Jurkat, Clone E6-1 (cell line): ENCODE results near the gene ZNF337.
"Not testable (repeated sequence)": the region's sequence is repeated elsewhere in the genome, so short reads cannot be mapped to it uniquely, and the experiment has no call there.

ENCODE experiments used
- DNase-seq: peaks from one replicate; pipeline ENCODE4 v3.0.0-alpha.2; 2011; ENCODE audit warnings: low read depth, low spot score
- H3K4me3 ChIP-seq: 2 replicates; pipeline ENCODE4 v1.5.1; 2011; ENCODE audit warnings: mild to moderate bottlenecking, low read length, control low read depth, moderate library complexity

The ZNF337 gene

DNA sequence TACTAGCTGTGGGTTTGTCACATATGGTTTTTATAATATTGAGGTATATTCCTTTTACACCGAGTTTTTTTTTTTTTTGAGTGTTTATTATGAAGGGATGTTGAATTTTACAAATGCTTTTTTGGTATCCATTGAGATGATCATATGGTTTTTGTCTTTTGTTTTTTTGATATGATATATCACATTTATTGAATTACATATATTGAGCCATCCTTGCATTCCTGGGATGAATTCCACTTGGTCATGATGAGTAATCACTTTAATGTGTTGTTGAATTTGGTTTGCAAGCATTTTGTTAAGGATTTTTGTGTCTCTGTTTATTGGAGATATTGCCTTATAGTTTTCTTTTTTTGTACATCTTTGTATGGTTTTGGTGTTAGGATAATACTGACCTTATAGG, 3.3 kb upstream of the ZNF337 start:
- DNase-seq = no peak
- no peak overlapping the region for H3K4me3 ChIP-seq

DNA sequence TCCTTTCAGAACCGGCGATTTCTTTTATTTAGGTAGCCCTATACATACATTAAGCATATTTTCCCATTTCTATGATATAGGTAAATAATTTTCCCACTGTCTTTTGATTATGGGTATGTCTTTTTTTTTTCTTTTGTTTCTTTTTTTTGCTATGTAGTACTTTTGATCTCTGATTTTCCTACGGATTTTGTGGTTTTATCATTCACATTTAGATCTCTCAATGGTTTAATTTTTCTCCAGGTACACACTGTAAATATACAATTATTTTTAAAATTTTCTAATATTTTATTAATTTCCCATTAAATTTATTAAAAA, 436 bp upstream of the ZNF337 start:
- DNase-seq = no peak
- peak overlapping the region; percentile 73 for H3K4me3 ChIP-seq

GRCh38 chr20:25695532-25696370, 902 bp downstream of the ZNF337 start:
- peak overlapping the region; percentile 73 for H3K4me3 ChIP-seq
- no peak for DNase-seq

DNA sequence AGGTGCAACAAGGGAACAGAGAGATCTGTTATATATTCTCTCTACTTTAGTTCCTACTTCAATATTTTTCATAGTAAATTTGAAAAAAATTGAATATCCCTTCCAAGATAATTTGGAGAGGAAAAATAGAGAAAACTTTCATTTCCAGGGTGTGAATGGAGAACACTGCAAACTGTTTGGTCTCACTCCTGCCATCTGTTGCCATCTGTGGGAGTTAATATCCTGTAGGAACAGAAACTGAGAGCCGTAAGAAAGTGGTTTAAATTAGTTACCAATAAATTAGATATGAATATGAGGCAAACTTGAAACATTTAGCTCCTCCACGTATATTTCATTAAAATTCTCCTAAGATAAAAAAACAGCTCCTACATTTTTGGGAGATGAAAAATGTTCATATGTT, 4.2 kb downstream of the ZNF337 start:
- no peak overlapping the region for H3K4me3 ChIP-seq
- no peak for DNase-seq

DNA sequence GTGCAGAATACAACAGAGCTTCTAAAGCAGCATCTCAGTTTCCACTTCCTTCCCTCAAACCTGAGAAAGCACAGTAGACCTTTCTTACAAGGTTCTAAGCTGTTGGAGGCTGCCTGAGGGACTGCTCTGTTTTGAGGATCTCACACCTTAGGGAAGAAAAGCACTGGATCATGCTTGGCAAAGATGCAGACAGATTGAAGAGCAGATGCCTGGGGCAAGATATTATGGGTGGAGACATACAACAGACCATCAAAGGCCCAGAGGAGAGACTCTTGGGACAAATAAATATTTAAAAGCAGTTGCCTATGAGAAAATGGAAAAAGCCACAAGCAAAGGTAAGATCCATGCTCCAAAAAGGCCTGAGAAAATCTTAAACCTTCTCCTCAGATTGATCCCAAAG, 6.2 kb downstream of the ZNF337 start:
- H3K4me3 ChIP-seq = no peak overlapping the region
- no peak for DNase-seq

GRCh38 chr20:25686081-25687067, 10.3 kb downstream of the ZNF337 start:
- H3K4me3 ChIP-seq = no peak overlapping the region
- peak; percentile 82 for DNase-seq

GRCh38 chr20:25685276-25686080, 11.2 kb downstream of the ZNF337 start:
- DNase-seq = peak; percentile 54
- no peak overlapping the region for H3K4me3 ChIP-seq

GRCh38 chr20:25683826-25684225, 12.8 kb downstream of the ZNF337 start:
- H3K4me3 ChIP-seq, DNase-seq: not testable (repeated sequence)

DNA sequence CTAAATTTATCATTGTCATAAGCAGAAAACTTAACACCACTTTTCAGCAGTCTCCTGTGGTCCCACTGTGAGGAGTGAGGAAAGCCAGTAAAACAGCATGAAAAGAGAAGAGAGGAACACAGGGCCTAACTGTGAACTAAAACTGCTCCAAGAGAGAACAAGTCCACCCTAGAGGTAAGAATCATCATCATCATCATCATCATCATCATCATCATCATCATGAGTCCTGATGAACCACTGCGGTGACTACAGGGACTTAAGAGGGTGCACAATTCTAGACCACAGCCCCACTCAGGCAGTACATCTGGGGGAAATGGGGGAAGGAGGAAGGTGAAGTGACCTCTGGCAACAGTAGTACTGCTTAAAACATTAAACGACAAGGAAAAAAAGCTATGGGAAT, 13.6 kb downstream of the ZNF337 start:
- no peak for DNase-seq
- H3K4me3 ChIP-seq = no peak overlapping the region

DNA sequence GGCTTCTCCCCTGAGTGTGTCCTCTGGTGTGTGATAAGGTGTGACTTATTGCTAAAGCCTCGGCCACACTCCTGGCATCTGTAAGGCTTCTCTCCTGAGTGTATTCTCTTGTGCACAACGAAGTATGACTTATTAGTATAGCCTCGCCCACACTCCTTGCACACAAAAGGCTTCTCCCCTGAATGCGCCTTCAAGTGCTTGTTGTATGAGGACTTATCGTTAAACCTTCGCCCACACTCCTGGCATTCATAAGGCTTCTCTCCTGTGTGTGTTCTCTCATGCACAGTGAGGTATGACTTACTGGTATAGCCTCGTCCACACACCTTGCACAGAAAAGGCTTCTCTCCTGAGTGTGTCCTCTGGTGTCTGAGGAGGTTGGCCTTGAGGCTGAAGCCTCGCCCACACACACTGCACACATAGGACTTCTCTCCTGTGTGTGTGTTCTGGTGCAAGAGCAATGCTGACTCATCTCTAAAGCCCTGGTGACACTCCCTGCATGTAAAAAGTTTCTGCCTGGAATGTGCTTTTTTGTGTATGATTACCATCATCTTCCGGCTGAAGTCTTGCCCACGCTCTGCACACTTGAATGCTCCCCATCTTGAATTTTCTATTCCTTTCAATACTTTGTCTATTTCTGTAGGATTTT, 20.4 kb downstream of the ZNF337 start:
- DNase-seq = no peak
- H3K4me3 ChIP-seq = no peak overlapping the region

DNA sequence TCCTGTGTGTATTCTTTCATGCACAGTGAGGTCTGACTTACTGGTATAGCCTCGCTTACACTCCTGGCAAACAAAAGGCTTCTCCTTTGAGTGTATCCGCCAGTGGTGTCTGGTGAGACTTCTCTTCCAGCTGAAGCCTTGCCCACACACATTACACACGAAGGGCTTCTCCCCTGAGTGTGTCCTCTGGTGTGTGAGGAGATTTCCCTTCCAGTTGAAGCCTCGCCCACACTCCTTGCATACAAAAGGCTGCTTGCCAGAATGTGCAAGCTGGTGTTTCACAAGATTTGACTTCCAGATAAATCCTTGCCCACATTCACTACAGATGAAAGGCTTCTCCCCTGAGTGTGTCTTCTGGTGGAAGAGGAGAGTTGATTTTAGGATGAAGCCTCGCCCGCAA, 21.5 kb downstream of the ZNF337 start:
- H3K4me3 ChIP-seq = no peak overlapping the region
- no peak for DNase-seq

DNA sequence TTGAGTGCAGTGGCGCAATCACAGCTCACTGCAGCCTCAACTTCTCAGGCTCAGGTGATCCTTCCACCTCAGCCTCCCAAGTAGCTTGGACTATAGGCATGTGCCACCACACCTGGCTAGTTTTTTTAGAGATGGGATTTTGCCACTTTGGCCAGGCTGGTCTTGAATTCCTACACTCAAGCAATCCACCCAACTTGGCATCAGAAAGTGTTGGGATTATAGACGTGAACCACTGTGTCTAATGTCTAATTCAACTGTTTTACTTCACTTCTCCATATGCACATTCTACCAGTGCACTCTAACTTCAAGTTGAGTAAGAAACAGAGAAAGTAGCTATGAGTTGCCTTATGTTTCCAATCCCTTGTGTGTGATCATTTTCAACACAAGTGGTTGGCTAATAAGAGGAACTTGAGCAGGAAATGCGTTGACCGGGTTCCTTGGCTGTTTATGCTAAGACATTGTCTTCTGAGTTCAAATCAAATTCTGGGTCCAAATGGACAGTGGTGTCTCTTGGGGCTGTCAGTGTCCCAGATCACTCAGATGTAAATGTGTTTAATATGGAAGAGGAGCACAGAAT, 23.9 kb downstream of the ZNF337 start:
- DNase-seq = no peak
- H3K4me3 ChIP-seq = no peak overlapping the region

DNA sequence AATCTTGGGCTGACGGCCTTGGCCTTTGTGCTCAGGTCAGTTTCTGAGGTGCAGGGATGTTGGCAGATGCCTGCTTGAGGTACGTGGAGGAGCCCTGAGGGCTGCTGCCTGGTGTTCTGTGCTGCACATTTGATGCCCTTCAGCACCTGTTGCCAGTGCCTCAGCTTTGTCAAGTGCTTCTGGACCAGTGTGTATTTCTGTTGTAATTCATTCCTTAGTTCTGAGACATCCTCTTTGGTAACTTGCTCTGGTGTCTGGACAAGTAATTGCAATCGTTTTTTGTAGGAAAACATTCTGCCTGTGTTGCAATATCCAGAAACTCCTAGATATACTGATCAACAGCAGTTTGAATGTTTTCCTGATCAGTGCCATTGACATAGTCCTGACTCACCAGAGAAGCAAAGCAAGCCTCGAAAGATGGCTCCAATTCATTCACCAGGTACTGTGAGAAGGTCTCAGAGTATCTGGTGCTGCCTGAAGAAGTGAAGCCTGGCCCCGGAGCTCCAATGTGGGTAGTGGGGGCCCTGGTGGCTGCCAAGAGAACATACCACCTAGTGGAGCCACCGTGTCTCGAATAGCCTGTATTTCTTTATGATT, 26.7 kb downstream of the ZNF337 start:
- H3K4me3 ChIP-seq = no peak overlapping the region
- DNase-seq = no peak

DNA sequence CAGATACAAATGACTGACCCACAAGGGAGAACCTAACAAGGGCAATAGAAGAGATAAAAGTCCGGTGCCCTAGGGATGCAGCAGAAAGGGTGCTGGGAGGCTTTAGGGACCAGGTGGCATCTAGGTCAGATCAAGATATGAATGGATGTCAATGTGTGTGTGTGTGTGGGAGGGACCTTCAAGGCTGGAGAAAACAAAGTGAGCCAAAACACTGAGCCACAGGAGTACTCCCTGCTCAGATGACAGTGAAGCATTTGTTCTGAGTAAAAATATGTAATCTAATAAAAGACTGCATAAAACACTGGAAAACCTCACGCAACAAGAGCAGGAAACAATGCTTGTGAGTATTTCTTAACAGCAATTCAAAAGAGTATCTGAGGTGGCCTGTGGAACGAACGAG, 28.2 kb downstream of the ZNF337 start:
- H3K4me3 ChIP-seq = no peak overlapping the region
- no peak for DNase-seq

DNA sequence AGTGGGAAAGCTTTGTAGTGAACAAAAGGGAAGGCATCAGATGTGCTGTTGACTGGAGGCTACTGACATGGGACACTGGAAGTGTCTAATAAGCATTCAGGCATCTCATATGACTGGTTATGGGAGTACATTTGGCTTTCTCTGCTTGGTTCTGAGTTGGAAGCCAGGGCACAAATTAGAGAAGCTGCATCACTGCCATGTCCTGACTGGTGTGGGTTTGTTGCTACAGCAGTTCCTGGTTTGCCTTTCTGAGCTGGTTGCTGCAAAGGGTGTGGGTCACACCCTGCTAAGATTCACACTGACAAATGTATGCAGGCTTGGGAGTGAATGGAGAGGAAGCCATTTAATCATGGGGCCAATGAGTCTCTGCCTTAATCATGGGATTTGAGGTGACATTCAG, 36.7 kb downstream of the ZNF337 start:
- no peak overlapping the region for H3K4me3 ChIP-seq
- DNase-seq = no peak

DNA sequence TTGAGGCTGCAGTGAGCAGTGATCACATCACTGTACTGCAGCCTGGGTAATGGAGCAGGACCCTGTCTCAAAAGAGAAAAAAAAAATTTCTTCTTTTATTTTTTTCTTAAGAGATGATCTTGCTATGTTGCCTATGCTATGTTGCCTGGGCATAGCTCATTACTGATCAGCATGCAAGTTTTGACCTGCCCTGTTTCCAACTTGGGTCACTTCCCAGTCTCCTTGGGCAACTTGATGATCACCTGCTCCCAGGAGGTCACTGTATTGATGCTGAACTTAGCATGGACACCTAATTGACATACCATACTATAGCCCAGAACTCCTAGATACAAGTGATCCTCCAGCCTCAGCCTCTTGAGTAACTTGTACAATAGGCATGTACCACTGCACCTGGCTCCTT, 42.2 kb downstream of the ZNF337 start:
- H3K4me3 ChIP-seq = no peak overlapping the region
- DNase-seq = no peak

DNA sequence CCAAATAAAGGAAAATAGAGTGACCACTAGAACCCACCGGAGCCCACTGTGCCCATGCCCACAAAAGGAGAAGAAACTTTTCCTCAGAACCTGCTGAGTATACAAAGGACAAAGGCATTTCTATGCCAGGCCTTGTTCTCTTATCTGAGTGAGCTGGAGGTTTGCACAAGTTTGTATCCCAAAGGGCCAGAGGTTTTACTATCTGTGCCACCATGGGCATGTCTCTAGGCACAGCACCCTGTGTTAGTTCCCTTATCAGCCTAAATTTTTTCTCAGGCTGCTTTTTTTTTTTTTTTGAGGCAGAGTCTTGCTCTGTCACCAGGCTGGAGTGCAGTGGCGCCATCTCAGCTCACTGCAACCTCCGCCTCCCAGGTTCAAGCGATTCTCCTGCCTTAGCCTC, 43.8 kb downstream of the ZNF337 start:
- not testable (repeated sequence) for DNase-seq, H3K4me3 ChIP-seq

- H3K4me3 ChIP-seq = no peak overlapping the region
- DNase-seq = no peak
Measured at GRCh38 chr20:25644814-25645213, 51.8 kb downstream of the ZNF337 start.
